Upper lobe of left lung (tissue), 4 donors: ENCODE data around the gene DCAF6.

Experiments used
- CTCF ChIP-seq, 6 experiments: fragments of 450-650 bp in 4 of 6; fragments of 200-600 bp in 2 of 6; sonication (generic) in 2 of 6; IDR thresholded peaks; one replicate each; pipeline ENCODE4 v1.5.1; 2016 to 2019; ENCODE audit warnings: antibody characterized with exemption in 6 of 6
- POLR2A ChIP-seq, 4 donors: fragments of 450-650 bp; IDR thresholded peaks; one replicate each; pipeline ENCODE4 v1.5.1; 2016 to 2017; ENCODE audit warnings: antibody characterized with exemption in 4 of 4, mild to moderate bottlenecking in 2 of 4
- POLR2AphosphoS5 ChIP-seq, 2 donors: sonication (generic); formaldehyde crosslinking; IDR thresholded peaks; one replicate each; pipeline ENCODE4 v1.5.1; 2017; ENCODE audit warnings: antibody characterized with exemption in 2 of 2

DNA sequence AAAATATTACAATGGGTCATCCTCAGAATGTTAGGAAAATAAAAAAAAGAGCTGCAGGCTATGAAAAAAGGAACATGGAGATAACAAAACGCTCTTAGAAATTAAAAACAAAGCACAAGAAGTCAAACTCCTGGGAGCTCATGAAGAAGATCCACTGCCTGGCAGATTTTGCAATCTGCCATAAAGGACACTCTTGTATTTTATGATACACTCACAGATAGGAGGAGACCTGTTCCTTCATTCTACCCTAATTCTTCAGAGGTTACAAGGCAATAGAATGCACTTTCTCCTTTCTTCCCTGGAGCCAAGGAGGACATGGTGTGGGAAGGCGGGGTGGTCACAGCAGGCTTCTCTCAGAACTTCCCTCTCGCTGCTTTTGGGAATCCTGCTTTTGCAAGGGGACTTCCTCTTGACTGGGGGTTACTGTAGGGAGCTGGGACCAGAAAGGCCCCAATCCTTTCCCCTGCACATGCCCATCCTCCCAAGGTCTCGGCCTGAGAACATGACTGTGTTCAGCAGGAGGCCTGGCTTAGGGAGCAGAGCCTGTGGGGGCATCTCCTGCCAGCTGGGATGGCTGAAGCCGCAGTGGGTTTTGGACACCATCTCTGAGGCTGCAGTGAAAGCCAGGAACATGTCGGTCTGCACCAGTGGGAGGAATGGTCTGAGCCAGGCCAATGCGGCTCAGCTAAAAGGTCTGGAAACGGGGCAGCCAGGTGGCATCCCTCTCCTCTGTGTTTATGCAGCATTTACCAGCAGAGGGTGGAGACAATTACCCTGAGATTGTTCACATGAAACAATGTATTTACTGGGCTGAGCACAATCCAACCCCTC is 155.5 kb downstream of the DCAF6 start:
- no peak for TF ChIP-seq CTCF (IDR thresholded peaks at IDR 0.05)
- no peak for TF ChIP-seq POLR2A (IDR thresholded peaks at IDR 0.05)
- no peak for TF ChIP-seq POLR2AphosphoS5 (IDR thresholded peaks at IDR 0.05)
